HG03457 (cell line): ENCODE data around the gene HMGN3.

Source experiments
- ATAC-seq: cut with Tn5 transposase; IDR thresholded peaks from one replicate; pipeline ENCODE4 v1.9.1; 2021; ENCODE audit warnings: moderate number of reproducible peaks; ENCODE audit not compliant: unreplicated experiment

Gene HMGN3

GRCh38 chr6:79233611-79234149, 802 bp downstream of the HMGN3 start:
- peak; percentile 68 for ATAC-seq

- ATAC-seq: no peak
These were observed 1.6 kb downstream of the HMGN3 start for GRCh38 chr6:79232696-79233462.

DNA sequence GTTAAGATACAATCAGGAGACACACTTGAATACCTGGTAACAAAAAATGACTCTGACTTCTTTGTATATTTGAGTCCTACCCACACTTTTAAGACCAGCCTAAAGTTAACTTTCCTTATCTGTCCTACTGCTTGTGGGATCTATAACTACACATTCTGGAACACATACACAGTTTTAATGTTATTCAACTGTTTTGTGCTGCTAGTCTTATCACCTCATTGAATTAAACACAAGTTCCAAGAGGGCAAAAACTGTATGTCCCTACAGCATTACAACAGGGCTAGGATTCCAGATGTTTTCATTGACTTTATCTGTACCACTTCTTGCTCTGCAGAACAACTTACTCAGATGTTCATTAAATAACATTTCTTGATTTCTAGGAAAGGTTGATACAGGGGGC, 2.8 kb downstream of the HMGN3 start:
- ATAC-seq: no peak

GRCh38 chr6:79231101-79231500, 3.4 kb downstream of the HMGN3 start:
- no peak for ATAC-seq

GRCh38 chr6:79230149-79230548, 4.3 kb downstream of the HMGN3 start:
- ATAC-seq: no peak

- no peak for ATAC-seq
These were observed 7.0 kb downstream of the HMGN3 start for GRCh38 chr6:79227445-79227844.

DNA sequence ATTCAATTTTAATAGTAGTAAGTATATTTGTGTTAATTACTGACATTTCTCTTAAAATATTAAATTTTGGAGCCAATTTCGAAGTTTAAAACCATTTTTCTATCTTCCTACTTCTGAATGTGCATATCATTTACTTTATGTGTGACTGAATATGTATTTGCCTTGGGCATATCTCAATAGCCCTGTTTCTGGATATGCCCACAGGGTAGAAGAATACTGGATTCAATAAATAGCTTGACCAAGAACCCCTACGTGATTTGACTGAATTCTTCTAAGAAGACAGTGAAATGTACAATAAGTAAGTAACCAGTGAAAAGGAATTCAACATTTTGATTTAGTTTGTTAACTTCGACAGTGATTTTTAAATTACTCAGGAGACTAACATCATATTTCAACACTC, 7.8 kb downstream of the HMGN3 start:
- no peak for ATAC-seq

DNA sequence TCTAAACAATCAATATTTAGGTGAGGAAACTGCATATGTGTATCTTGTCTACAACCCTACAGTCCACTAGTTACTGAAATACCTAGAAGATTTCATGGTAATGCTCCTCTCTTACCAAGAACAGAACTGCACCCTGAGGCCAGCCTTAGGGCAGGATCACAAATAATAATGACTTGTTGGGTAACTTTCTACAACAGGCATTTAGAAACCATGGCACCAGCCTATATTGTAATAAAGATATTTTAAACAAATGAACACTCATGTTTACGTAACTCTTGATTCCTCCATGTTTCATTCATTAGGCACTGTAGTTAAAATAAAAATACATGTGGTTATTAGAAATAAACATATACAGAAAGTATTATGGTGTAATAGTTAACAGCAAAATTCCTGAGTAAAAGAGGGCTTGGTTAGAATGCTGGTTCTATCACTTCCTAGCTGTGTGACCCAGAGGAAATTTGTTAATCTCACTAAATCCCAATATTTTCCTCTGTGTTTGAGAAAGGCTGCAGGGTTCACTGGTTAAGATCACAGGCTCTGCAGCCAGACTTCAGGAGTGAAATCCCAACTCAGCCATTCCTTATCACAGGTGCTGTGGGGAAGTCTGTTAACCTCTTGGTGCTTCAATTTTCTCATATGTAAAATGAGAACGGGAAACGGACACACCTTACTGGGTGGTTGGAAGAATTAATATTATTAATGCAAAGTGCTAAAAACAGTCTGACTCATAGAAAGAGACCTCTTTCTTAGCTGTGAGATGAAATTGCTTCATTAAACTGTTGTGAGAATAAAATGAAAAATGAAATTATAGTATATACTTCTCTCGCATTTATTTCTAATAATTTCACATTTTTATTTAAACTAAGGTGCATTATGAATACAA, 8.5 kb downstream of the HMGN3 start:
- ATAC-seq: no peak

- no peak for ATAC-seq
These were observed 10.7 kb downstream of the HMGN3 start for GRCh38 chr6:79223611-79224404.

DNA sequence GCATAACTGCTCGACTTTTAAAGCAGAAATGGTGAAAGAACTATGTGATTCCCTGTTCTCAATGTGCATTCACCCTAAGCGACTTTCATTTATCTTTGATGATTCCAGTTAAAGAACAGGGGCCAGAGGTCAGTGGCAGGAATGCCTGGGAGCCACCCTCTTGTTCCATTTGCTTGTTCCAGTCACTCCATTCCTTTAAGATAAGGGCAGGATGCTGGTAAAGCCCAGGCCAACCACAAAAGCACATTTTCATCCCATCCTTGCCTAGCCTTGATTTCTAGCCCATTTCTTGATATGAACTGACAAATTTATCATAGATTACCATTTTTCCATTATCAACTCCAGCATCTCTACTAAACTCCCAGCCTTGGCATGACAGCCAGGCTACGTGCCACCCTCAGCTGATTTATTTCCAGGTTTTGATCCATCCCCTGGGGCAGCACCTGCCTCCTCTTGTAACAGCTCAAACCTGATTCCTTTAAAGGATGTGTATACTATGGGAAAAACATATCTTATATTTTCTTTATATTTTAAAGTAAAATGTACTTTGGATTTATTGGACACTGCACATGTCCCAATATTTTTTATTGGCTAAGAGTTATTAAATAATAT, 19.2 kb downstream of the HMGN3 start:
- ATAC-seq: no peak

DNA sequence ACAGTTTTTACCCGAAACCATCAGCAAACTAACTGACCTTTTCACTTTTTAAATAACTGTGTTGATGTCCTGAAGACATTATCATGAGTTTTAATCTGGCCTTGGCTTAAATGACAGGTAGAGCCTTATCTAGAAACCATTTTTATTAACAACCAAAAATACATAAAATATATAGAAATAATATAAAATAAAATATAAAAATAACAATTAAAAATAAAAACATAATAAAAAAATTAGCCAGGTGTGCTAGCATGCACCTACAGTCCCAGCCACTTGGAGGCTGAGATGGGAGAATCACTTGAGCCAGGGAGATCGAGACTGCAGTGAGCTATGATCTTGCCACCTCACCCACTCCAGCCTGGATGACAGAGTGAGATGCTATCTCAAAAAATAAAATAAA, 21.6 kb downstream of the HMGN3 start:
- ATAC-seq: no peak

- no peak for ATAC-seq
These were observed 25.7 kb downstream of the HMGN3 start for GRCh38 chr6:79208816-79209215.

- ATAC-seq: no peak
These were observed 30.7 kb downstream of the HMGN3 start for GRCh38 chr6:79203753-79204253.

DNA sequence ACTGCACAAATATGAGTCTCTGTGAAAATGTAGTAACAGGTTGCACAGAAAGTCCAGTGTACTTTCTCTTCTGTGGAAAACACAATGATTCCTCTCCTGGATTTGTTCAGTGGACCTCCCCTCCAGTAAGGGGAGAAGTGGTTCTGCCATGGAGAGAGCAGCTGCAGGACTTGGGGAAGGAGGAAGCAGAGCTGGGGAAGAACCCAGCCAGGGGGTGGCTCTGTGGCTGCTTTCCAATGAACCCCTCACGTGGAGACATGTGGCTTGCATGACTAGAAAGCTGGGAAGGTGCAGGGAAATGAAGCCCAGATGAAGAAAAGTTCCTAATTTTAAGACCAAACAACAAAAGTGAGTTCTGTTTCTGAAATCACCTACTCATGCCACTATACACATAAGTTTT, 31.9 kb downstream of the HMGN3 start:
- no peak for ATAC-seq

DNA sequence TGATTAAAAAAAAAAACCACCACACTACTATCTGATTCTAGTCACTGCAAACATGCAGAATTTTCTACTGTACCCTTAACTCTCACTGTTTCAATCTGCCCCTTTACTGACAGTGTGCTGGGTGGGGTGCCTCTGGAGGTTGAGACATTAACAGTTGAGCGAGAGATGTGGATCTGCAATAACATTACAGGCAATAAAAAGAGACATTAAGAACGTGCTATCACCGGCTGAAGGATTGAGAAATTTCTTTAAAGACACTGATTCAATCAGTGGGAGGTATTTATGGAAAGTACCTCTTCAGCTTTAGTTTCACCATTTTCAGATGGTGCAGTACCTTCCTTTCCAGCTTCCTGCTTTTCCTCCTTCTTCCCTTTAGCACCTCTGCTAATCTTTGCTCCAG, 32.5 kb downstream of the HMGN3 start:
- no peak for ATAC-seq

GRCh38 chr6:79201143-79201542, 33.3 kb downstream of the HMGN3 start:
- ATAC-seq: no peak

- no peak for ATAC-seq
These were observed 37.6 kb downstream of the HMGN3 start for GRCh38 chr6:79196912-79197311.

DNA sequence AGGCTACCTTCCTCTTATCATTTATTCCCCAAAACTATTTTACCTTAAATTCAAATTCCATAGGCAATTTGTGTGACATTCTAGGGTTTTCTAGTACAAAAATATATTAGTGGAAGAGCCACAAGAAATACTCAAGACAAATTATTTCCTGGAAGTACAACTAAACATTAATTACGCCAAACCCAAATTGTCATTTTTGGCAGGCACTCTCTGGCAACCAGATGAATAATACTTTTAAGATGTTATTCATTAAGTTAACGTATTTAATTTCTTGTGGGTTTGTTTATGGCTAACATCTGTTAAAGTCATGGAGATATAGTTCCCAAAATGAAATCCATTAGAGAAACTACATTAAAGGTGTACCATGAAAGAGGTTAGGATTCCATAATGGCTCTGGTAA, 40.5 kb downstream of the HMGN3 start:
- ATAC-seq: no peak

DNA sequence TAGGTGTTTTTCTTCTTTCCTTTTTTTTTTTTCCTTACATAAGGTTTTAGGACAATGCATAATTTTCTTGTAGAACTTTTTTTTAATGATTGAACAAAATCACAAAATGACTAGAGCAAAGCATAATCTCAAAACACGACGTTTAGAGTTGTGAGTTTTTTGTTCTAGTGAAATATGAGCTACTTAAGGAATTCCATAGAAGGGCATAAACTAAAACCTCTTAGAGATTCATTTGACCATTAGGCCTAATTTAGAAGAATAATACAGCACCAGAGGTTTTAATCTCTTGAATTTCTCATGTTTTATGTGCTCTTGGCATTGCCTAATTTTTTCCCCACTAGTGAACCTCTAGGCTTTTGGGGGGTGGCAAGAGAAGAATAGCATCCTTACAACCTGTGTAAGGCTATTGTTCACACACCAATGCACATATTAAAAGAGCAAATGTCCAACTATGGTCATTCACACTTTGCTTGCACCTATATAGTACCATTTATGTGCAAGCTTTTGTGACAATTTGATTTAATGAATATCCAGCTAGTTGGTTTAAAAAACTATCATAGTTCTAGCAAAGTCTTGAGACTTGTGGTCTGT, 44.6 kb downstream of the HMGN3 start:
- ATAC-seq: no peak

GRCh38 chr6:79188885-79189480, 45.5 kb downstream of the HMGN3 start:
- ATAC-seq: no peak
